Measurements from ENCODE around the gene RPL10A. TPM values are rescaled to one million over a fixed set of nuclear protein-coding genes. Genes with fewer than 3 reads are reported as not detected.

The RPL10A gene
- total and polyA plus RNA-seq, 2 of the 8 experiments (the other 6 are each of a cell fraction or from before 2014, with no cell fraction given): 1,893 to 2,948 TPM

DNA sequence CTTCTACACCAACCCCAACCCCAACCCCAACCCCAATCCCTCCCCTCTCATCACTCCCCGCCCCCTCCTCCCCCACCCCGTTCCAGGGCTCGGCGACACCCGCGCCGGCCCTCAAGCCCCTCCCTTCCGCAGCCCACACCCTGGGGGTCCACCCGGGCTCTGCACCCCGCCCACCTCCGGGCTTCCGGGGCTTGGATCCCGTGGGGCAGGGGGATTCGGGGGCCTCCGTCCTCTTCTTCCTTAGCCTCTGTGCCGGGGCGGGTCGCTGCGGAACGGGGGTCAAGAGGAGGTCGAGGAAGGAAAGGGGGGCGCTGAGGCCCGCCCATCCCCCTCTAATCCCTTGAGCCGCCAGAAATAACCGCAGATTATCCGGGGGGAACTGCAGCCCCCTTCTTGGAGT lies 43.8 kb downstream of the RPL10A start:
- Histone ChIP-seq H3K18ac (ENCODE audit: extremely low read depth, low read length) (no peak overlapping the region; the same call in 1 of the 2 replicates), H2BK12ac (ENCODE audit: low read depth, low read length) (no peak overlapping the region)
- no peak for DNase-seq (ENCODE audit: low read depth in 1 of 2, low spot score in 2 of 2)
- TF ChIP-seq, protein P1, sequence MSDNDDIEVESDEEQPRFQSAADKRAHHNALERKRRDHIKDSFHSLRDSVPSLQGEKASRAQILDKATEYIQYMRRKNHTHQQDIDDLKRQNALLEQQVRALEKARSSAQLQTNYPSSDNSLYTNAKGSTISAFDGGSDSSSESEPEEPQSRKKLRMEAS (IDR thresholded peaks at IDR 0.05): no peak
- no peak for TF ChIP-seq GABPA (IDR thresholded peaks at IDR 0.05; ENCODE audit: borderline replicate concordance, insufficient read depth, low read length)
- TF ChIP-seq RFX5 (IDR thresholded peaks at IDR 0.05; ENCODE audit: borderline replicate concordance, low read depth, low read length): no peak
- TF ChIP-seq SUZ12 (IDR thresholded peaks at IDR 0.05; ENCODE audit: low read length): no peak
- no peak for TF ChIP-seq POLR2A (IDR thresholded peaks at IDR 0.05; ENCODE audit: control extremely low read depth in 1 of 2, low read depth in 2 of 2, low read length in 2 of 2)
- no peak for TF ChIP-seq CHD2 (IDR thresholded peaks at IDR 0.05; ENCODE audit: low read length)
- no peak for TF ChIP-seq CBX5 (IDR thresholded peaks at IDR 0.05; ENCODE audit: low read depth, low read length)
- TF ChIP-seq CREB1 (IDR thresholded peaks at IDR 0.05): no peak
- TF ChIP-seq, protein P2, sequence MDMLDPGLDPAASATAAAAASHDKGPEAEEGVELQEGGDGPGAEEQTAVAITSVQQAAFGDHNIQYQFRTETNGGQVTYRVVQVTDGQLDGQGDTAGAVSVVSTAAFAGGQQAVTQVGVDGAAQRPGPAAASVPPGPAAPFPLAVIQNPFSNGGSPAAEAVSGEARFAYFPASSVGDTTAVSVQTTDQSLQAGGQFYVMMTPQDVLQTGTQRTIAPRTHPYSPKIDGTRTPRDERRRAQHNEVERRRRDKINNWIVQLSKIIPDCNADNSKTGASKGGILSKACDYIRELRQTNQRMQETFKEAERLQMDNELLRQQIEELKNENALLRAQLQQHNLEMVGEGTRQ (IDR thresholded peaks at IDR 0.05; ENCODE audit: low read length): no peak
- no peak for TF ChIP-seq NANOG (IDR thresholded peaks at IDR 0.05; ENCODE audit: insufficient read depth, low read depth, low read length, poor library complexity, severe bottlenecking)
- TF ChIP-seq SP4 (IDR thresholded peaks at IDR 0.05; ENCODE audit: low read length): no peak
- TF ChIP-seq CEBPB (IDR thresholded peaks at IDR 0.05; ENCODE audit: low read depth, low read length): no peak
- no peak for TF ChIP-seq POLR2AphosphoS5 (IDR thresholded peaks at IDR 0.05; ENCODE audit: low read depth, low read length)
- TF ChIP-seq KDM5A (IDR thresholded peaks at IDR 0.05; ENCODE audit: low read length): no peak

More for the DNA sequence above, 43.8 kb downstream of the RPL10A start:
- Histone ChIP-seq H4K5ac (ENCODE audit: insufficient read length, low read depth, low read length) (no peak overlapping the region), H4K91ac (replicated peaks; ENCODE audit: insufficient read length, low read length) (no peak overlapping the region), H4K20me1 (replicated peaks in 1 of 2; ENCODE audit: control insufficient read depth in 1 of 2, insufficient read depth in 2 of 2, low read length in 2 of 2) (no peaks in the 10 kb centered on the region), H3K79me2 (ENCODE audit: control insufficient read depth in 1 of 2, insufficient read depth in 2 of 2, low read length in 2 of 2) (no peaks in the 10 kb centered on the region), H4K8ac (ENCODE audit: extremely low read depth, insufficient read depth, low read length) (no peak overlapping the region), H2AK5ac (ENCODE audit: low read depth, low read length) (no peak overlapping the region), H3K79me1 (ENCODE audit: low read depth, low read length) (no peaks in the 10 kb centered on the region), H3K4me2 (ENCODE audit: insufficient read depth in 1 of 2, low read depth in 2 of 2, low read length in 2 of 2) (peak overlapping the region; percentile 81 to 88), H2BK5ac (ENCODE audit: low read depth, low read length) (no peak overlapping the region), H3K56ac (replicated peaks; ENCODE audit: insufficient read length, low read depth, low read length) (no peak overlapping the region), H2BK15ac (ENCODE audit: low read length) (no peak overlapping the region), H3K27me3 (replicated peaks in 1 of 4; ENCODE audit: control insufficient read depth in 3 of 4, extremely low read depth in 1 of 4, insufficient read depth in 3 of 4, low read length in 3 of 4) (peaks cover 0 to 17% (median 6%) of the 10 kb centered on the region in 4 experiments; a peak in 5 of 7 replicates), H2BK20ac (ENCODE audit: low read length) (no peak overlapping the region), H3K14ac (ENCODE audit: insufficient read length) (no peak overlapping the region), H3K36me3 (ENCODE audit: control insufficient read depth in 2 of 4, insufficient read depth in 4 of 4, low read length in 3 of 4) (no peaks in the 10 kb centered on the region), H3K9me3 (ENCODE audit: insufficient read depth in 2 of 2, low read depth in 1 of 2, low read length in 1 of 2) (no peaks in the 10 kb centered on the region), H3K23ac (ENCODE audit: insufficient read length) (no peak overlapping the region), H3K9ac (replicated peaks in 1 of 4; ENCODE audit: extremely low read depth in 1 of 4, low read depth in 3 of 4, low read length in 3 of 4) (no peak overlapping the region), H3K4me1 (replicated peaks in 1 of 4; ENCODE audit: control insufficient read depth in 3 of 4, insufficient read depth in 4 of 4, low read length in 3 of 4) (peaks cover 6 to 31% (median 21%) of the 10 kb centered on the region in 4 experiments), H3K4me3 (ENCODE audit: extremely low read depth in 1 of 4, insufficient read depth in 2 of 4, low read depth in 3 of 4, low read length in 4 of 4) (peak overlapping the region; percentile 30 to 67 (median 36); a peak in 5 of 8 replicates), H2AFZ (ENCODE audit: low read length) (no peak overlapping the region), H2BK120ac (replicated peaks; ENCODE audit: low read depth, low read length) (no peak overlapping the region), H3K4ac (replicated peaks; ENCODE audit: insufficient read length, low read depth, low read length) (no peak overlapping the region), H3K23me2 (ENCODE audit: low read depth, low read length) (no peaks in the 10 kb centered on the region; the same call in 1 of the 2 replicates), H3K27ac (ENCODE audit: low read depth, low read length) (no peak overlapping the region)
- ChIA-PET CTCF (ENCODE audit: partially characterized antibody) (no interaction called here), POLR2A (ENCODE audit: partially characterized antibody) (interaction anchor here (8.4 to 37.6 kb wide), 2 partner anchors 15 to 34 kb away, joined by 54 to 1319 read pairs; partner anchors contain the start of genes RPL10A and TEAD3)
- FAIRE-seq: no peak
- 7% methylated on average over 6 of the region's 26 CpGs; no CpG with 5 or more reads in 1 of the 2 experiments for WGBS, 2 experiments (ENCODE audit: extremely low coverage in 1 of 2, insufficient coverage in 1 of 2, insufficient read length in 1 of 2, insufficient replicate concordance in 2 of 2, low coverage in 1 of 2, low lambda C conversion rate in 2 of 2, missing lambda C conversion rate in 1 of 2)

Data from H1 (cell line).